GM13976 (cell line): ENCODE results near the gene SLC9A1.

ENCODE experiments used
- DNase-seq: peaks from one replicate; pipeline ENCODE4 v3.0.0; 2012; ENCODE audit warnings: low spot score
- in situ Hi-C: fragments of 300-500 bp; cut with MboI; formaldehyde crosslinking; loops from one replicate; pipeline ENCODE4 v1.12.0; 2022; ENCODE audit warnings: low sequenced_read_pairs, mixed read lengths, inconsistent platforms; ENCODE audit not compliant: unreplicated experiment
- TF ChIP-seq, protein P1 (sequence below): IDR thresholded peaks from 2 replicates; pipeline ENCODE4 v1.5.1; 2012; ENCODE audit warnings: borderline replicate concordance, mild to moderate bottlenecking; ENCODE audit not compliant: insufficient read depth; ENCODE audit errors: extremely low read depth, missing control alignments, control extremely low read depth

SLC9A1 gene

DNA sequence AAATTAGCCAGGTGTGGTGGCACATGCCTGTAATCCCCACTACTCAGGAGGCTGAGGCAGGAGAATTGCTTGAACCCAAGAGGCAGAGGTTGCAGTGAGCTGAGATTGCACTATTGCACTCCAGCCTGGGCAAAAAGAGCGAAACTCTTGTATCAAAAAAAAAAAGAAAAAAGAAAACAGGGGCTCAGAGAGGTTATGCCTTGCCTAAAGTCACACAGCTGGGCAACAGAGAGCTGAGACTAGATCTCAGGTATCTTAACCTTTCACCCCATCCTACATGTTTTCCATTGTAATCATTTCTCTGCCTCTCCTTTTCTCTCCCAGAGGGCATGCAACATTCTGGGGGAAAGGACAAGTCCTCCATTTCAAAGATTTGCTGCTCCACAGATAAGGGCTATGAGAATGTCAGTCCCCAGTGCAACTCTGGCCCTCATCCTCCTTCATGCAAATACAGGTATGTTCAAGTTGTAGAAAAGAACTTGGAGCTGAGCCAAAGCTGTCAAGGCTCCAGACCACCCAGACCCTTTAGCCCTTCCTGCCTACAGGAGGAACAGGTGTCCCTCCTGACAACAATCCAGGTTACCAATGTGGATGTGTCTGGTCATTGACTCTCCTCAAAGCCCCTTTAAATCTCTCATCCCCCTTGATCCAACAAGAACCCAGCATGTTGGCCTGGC is 6.9 kb downstream of the SLC9A1 start:
- in situ Hi-C loops: no loop called here
- TF ChIP-seq, protein P1, sequence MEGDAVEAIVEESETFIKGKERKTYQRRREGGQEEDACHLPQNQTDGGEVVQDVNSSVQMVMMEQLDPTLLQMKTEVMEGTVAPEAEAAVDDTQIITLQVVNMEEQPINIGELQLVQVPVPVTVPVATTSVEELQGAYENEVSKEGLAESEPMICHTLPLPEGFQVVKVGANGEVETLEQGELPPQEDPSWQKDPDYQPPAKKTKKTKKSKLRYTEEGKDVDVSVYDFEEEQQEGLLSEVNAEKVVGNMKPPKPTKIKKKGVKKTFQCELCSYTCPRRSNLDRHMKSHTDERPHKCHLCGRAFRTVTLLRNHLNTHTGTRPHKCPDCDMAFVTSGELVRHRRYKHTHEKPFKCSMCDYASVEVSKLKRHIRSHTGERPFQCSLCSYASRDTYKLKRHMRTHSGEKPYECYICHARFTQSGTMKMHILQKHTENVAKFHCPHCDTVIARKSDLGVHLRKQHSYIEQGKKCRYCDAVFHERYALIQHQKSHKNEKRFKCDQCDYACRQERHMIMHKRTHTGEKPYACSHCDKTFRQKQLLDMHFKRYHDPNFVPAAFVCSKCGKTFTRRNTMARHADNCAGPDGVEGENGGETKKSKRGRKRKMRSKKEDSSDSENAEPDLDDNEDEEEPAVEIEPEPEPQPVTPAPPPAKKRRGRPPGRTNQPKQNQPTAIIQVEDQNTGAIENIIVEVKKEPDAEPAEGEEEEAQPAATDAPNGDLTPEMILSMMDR: no peak
- no peak for DNase-seq

DNA sequence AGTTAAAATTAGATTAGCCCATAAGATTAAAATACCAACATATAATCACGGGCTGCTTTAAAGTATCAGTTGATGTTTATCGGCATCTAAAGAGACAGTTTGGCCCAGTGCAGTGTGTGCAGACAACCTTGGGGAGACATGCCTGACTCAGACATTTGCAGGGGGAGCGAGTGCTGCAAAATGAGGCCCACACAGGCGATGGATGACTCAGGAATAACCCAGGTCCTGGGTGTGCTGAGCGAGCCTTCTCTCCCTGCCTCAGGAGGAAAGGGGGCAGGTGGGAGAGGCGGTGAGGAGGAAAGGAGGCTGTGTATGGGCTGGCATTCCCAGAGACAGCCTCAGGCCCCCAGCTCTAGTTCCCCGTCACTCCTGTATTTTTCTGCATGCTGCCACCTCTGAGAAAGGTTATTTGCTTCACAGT is 9.0 kb downstream of the SLC9A1 start:
- in situ Hi-C loops: no loop called here
- DNase-seq: no peak
- TF ChIP-seq, protein P1: no peak

DNA sequence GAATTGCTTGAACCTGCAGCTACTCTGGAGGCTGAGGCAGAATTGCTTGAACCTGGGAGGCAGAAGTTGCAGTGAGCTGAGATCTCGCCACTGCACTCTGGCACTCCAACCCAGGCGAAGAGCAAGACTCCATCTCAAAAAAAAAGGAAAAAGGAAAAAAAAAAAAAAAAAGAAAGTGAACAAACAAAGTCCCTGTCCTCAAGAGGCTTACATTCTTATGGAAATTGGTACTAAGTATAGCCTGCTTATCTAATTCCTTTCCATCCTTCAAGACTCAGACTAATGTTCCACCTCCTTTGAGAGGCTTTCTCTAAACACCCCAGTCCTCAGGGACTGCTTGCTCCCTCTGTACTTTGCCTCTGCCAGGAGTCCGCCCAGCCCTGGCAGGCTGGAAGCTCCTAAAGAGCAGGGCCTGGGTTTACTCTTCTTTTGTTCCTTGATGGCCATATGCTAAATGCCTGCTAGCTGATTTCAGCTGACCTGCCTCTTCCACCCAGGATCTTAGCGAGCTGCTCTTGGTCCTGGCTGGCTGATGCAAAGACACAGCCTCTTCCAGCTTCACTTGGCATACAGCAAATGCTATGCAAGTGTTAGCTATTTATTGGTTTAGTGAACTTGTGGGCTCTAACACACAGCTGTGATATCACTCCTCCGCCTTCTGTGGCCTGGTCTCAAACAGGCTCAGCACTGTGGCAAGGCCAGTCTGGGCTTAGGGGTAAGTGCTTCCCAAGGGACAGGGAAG is 9.8 kb downstream of the SLC9A1 start:
- in situ Hi-C loops: no loop called here

DNA sequence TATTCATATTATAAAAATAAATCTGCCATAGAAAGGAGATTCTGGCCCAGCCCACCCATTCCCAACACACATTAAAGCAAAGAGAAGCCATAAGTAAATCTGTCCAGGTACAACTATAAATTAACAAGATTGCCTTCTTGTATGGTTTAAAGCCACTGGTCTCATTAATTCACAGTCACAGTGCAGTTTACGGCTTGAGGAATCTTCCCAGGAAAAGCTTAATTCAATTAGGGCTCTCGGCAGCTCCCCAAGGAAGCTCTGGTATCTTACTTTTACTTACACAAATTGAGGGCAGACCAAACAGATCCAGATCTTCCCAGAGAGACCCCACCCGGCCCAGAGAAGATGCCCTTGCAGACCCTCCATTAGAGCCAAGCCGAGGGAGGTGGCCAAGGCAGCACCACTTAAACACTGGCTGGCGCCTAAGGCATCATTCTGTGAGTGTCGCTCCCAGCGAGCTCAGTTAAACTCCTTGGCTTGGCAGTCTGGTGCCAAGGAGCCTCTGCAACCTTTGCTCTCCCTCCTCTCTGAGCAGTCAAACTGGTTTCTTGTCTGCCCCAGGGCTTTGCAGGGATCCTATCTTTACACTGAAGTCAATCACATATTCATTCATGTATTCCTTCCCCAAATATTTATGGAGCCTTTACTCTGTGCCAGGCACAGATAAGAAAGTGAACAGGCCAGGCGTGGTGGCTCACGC is 10.7 kb downstream of the SLC9A1 start:
- in situ Hi-C loops: no loop called here
- no peak for DNase-seq
- TF ChIP-seq, protein P1: no peak

More for the DNA sequence above, 9.8 kb downstream of the SLC9A1 start:
- no peak for DNase-seq
- TF ChIP-seq, protein P1: no peak

DNA sequence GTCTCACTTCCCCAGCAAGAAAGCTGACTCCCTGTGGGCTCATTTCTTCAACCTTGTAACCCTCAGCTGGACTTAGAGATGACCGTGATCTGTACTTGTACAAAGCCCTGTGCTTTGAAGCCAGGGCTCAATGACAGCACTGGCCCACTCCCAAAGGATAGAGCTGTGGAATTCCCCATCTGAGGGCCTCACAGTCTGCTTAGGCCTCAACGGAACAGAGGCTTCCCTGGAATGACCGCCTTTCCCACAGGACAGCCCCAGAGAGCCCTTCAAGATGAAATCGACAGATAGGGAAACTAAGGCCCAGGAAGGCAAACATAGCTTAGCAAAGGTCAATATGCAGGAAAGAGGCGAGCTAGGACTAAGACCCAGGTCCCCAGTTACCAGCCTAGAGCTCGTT is 11.5 kb downstream of the SLC9A1 start:
- in situ Hi-C loops: no loop called here
- no peak for DNase-seq
- TF ChIP-seq, protein P1: no peak

DNA sequence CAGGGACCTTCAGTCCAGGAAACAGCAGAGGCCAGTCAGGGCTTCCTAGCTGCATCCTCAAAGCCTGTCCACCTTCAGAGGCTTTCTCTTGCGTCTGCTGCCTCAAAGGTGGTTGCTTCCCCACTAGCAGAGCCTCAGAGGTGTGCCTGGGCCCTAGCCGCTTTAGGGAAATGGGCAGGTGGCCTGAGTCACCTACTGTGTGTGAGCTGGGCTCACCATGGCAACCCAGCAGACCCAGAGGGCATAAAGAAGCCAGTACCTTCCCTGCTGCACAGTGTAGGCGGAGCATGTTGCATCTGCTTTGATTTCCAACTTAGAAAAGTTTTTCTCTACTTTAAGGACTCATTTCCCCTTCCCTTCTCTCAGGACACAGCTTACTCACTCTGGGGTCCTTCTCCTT is 12.5 kb downstream of the SLC9A1 start:
- TF ChIP-seq, protein P1: no peak
- DNase-seq: no peak
- in situ Hi-C loops: no loop called here
